ENCODE data around the gene TCHP. TPM values are rescaled to one million over a fixed set of nuclear protein-coding genes. Genes with fewer than 3 reads are reported as not detected.
A peak's percentile ranks its signal among the peaks of the same experiment; 100 is the strongest.
"Not testable (repeated sequence)": the region's sequence is repeated elsewhere in the genome, so short reads cannot be mapped to it uniquely, and the experiment has no call there.

TCHP gene
- polyA plus RNA-seq, 1 donor = 21.0 TPM

- no peak for DNase-seq (ENCODE audit: low read depth)
Measured at GRCh38 chr12:109879351-109880042, 20.6 kb upstream of the TCHP start.

GRCh38 chr12:109880043-109880931, 19.8 kb upstream of the TCHP start, which contains the start of gene GLTP:
GLTP (minus strand) TSS chr12:109880541; CDS start chr12:109880374, 167 bp downstream.
- peak; percentile 59 for DNase-seq (ENCODE audit: low read depth)

GRCh38 chr12:109880938-109881337, 19.1 kb upstream of the TCHP start:
- DNase-seq (ENCODE audit: low read depth) = no peak

GRCh38 chr12:109881752-109882151, 18.3 kb upstream of the TCHP start:
- no peak for DNase-seq (ENCODE audit: low read depth)

DNA sequence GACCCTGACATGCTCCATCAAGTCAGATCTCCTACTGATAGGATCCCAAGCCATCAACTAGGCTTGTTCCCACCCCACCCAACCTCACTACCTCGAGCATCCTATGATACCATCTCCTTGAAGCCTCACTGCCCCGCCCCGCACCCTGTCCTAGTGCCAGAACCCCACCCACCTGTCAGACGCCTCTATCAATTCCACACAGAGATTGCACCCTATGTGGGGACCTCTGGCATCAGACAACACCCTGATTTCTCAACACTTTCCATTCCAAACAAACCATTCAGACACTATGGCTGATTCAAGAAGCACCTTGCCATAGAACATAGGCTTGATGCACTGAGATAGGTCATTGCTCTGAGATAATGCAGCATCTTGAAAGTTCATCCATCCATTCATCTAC, 16.6 kb upstream of the TCHP start:
- DNase-seq (ENCODE audit: low read depth) = no peak

DNA sequence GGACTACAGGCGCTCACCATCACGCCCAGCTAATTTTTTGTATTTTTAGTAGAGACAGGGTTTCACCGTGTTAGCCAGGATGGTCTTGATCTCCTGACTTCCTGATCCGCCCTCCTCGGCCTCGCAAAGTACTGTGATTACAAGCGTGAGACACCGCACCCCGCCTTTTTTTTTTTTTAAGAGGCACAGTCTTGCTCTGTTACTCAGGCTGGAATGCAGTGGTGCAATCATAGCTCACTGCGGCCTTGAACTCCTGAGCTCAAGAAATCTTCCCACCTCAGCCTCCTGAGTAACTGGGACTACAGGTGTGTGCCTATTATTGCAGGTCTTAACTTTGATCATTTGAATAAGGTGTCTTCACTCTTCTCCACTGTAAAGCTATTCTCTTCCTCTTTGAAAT, 14.5 kb upstream of the TCHP start:
- no peak for DNase-seq (ENCODE audit: low read depth)

DNA sequence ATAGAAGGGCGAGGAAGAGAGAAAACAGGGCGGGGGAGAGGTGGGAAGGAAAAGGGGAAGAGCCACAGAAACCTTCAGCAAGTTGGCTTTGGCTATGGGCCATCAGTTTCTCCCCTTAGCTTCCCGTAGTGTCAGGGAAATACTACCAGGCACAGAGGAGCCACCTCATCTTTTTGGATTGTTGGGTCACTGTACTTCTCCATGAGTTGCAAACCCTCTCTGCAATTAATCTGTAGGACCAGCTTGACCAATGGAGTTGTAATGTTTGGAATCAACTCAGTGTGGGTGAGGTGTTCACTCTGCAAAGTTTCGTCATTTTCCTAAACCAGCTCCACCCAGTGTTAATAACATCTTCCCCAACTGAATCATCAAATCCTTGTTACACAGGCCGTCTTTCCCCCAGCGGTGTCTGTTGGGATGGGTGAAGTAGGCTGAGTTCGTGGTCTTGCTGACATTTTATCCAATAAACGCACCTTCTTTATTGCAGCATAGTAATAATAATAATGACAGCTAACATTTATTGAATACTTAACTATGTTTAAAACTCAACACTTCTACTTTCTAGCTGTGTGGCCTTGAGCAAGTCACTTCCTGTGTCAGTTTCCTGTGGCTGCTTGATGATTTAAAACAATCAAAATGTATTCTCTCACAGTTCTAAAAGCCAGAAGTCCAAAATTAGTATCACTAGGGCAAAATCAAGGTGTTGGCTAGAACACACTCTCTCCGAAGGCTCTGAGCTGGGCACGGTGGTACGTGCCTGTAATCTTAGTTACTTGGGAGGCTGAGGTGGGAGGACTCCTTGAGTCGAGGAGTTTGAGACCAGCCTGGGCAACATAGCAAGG, 11.7 kb upstream of the TCHP start:
- DNase-seq (ENCODE audit: low read depth) = no peak

DNA sequence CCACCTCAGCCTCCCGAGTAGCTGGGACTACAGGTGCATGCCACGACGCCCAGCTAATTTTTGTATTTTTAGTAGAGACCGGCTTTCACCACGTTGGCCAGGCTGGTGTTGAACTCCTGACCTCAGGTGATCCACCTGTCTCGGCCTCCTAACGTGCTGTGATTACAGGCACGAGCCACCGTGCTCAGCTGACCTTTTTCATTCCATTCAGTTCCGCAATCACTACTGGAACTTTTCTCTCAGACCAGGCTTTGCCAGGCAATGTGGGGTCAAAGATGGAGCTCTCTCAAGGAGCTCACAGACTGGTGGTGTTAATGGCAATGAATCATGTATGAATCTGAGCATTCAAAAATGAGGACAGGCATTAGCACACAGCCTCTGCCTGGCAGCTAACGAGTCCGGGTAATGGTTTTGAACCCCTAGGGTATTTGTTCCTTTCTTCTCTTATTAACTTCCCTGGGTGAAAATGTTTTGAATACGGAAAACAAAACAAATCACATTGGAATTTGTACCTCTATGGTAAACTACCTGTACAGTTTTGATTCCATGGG, 9.4 kb upstream of the TCHP start:
- DNase-seq (ENCODE audit: low read depth) = no peak

DNA sequence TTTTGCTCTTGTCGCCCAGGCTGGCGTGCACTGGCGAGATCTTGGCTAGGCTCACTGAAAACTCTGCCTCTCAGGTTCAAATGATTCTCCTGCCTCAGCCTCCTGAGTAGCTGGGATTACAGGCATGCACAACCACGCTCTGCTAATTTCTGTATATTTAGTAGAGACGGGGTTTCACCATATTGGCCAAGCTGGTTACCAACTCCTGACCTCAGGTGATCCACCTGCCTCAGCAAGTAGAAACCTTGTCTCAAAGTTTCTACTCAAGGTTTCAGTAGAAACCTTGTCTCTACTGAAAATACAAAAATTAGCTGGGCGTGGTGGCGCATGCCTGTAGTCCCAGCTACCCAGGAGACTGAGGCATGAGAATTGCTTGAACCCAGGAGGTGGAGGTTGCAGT, 8.3 kb upstream of the TCHP start:
- not testable (repeated sequence) for DNase-seq (ENCODE audit: low read depth)

DNA sequence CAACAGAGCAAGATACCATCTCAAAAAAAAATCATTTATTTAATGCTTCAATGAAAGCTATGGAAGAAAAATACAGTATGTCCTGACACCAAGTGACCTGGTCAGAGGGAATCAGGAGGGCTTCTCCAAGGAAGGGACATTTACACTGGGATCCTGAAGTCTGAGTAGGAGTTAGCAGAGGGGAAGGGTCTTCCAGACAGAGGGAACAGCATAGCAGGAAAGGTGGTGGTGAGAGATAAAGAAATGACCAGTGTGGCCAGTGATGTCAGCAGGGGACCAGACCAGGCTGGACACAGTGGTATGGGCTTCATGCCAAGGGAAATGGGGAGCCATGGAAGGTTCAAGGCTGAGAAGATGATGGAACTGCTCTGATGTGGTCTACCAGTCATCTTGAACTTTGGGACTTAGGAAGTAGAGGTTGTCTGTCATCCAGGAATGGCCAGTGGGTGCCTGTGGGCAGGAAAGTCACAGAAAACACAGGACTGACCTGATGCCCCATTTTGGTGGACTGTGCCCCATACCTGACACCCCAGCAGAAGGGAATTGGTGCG, 7.8 kb upstream of the TCHP start:
- no peak for DNase-seq (ENCODE audit: low read depth)

GRCh38 chr12:109892748-109893147, 7.3 kb upstream of the TCHP start:
- no peak for DNase-seq (ENCODE audit: low read depth)

DNA sequence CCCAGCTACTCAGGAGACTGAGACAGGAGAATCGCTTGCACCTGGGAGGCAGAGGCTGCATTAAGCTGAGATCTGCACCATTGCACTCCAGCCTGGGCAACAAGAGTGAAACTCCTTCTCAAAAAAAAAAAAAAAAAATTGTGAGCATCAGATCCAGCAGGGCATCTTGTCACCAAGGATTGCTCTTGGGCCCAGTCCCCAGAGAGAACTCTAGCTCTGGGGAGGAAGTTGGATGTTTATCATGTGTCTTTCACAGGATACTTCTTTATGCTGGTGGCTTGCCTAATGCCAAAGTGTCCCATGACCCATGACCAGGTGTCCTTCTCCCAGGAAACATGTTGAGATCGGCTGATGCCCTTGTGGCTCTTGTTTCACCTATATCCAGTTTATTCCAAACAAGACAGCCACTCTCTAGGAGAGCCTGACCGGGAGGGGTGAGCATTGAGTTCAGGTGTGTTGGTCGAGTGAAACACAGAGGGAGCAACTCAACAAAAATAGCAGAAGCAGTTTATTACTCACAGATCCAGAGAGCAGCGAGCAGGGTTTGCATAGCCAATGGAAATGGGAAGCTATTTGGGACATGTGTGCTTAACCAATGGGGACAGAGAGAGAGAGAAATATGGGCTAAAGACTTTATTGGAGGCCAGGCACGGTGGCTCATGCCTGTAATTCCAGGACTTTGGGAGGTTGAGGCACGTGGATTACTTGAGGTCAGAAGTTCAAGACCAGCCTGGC, 6.6 kb upstream of the TCHP start:
- no peak for DNase-seq (ENCODE audit: low read depth)

DNA sequence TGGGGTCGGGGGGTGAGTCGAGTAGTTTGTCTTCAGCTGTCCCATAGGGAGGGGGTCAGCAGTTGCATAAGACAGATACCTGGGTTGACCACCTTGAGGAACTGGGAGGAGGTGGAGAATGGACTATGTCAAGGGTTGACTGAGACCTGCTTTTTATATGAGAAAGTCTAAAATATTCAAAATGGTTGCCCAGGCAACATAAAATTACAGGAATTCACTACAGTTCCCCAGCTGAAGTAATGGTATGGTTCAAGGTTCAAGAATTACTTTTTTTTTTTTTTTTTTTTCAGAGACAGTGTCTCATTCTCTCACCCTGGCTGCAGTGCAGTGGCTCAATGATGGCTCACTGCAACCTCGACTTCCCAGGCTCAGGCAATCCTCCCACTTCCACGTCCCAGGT, 5.1 kb upstream of the TCHP start:
- no peak for DNase-seq (ENCODE audit: low read depth)

- DNase-seq (ENCODE audit: low read depth) = no peak
Measured at GRCh38 chr12:109896188-109896587, 3.9 kb upstream of the TCHP start.

GRCh38 chr12:109897029-109897428, 3.0 kb upstream of the TCHP start:
- DNase-seq (ENCODE audit: low read depth) = no peak

DNA sequence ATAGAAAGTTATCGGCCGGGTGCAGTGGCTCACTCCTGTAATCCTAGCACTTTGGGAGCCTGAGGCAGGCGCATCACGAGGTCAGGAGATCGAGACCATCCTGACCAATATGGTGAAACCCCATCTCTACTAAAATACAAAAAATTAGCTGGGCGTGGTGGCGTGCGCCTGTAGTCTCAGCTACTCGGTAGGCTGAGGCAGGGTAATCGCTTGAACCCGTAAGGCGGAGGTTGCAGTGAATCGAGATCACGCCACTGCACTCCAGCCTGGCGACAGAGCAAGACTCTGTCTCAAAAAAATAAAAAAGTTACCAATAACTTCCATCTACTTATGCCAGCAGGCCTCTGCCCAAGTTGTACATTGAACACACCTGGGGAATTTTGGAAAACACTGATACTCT, 729 bp upstream of the TCHP start:
- not testable (repeated sequence) for DNase-seq (ENCODE audit: low read depth)

GRCh38 chr12:109900752-109901580, 892 bp downstream of the TCHP start:
- DNase-seq (ENCODE audit: low read depth) = no peak

GRCh38 chr12:109902891-109903418, 2.9 kb downstream of the TCHP start:
- no peak for DNase-seq (ENCODE audit: low read depth)

- no peak for DNase-seq (ENCODE audit: low read depth)
Measured at GRCh38 chr12:109905301-109905700, 5.2 kb downstream of the TCHP start.

Measured in forelimb muscle (tissue), 1 donor.